Activated naive CD4-positive, alpha-beta T cell treated with anti-CD3 and anti-CD28 coated beads, Interleukin-2, amount 50 U/mL, for 16 hours (primary cell): ENCODE results near the gene GRK3.

Source experiments
- DNase-seq: peaks from one replicate; pipeline ENCODE4 v3.0.0-alpha.2; 2020

The GRK3 gene

GRCh38 chr22:25629613-25630012 lies 65.1 kb downstream of the GRK3 start:
- no peak for DNase-seq

GRCh38 chr22:25630447-25630846 lies 66.0 kb downstream of the GRK3 start:
- DNase-seq: no peak

GRCh38 chr22:25636323-25636722 lies 71.8 kb downstream of the GRK3 start:
- no peak for DNase-seq

- DNase-seq: no peak
Measured at GRCh38 chr22:25637032-25637431, 72.6 kb downstream of the GRK3 start.

- DNase-seq: no peak
Measured at GRCh38 chr22:25637672-25638071, 73.2 kb downstream of the GRK3 start.

GRCh38 chr22:25638638-25639037 lies 74.2 kb downstream of the GRK3 start:
- DNase-seq: no peak

GRCh38 chr22:25641650-25642049 lies 77.2 kb downstream of the GRK3 start:
- DNase-seq: no peak

- no peak for DNase-seq
Measured at GRCh38 chr22:25643232-25644000, 78.9 kb downstream of the GRK3 start.

GRCh38 chr22:25644122-25644521 lies 79.6 kb downstream of the GRK3 start:
- no peak for DNase-seq

GRCh38 chr22:25645266-25645665 lies 80.8 kb downstream of the GRK3 start:
- DNase-seq: no peak

- DNase-seq: no peak
Measured at GRCh38 chr22:25645964-25646363, 81.5 kb downstream of the GRK3 start.

- no peak for DNase-seq
Measured at GRCh38 chr22:25650833-25651232, 86.4 kb downstream of the GRK3 start.

- DNase-seq: no peak
Measured at GRCh38 chr22:25651332-25652085, 87.0 kb downstream of the GRK3 start.

GRCh38 chr22:25654676-25655075 lies 90.2 kb downstream of the GRK3 start:
- DNase-seq: no peak

GRCh38 chr22:25655371-25655935 lies 91.0 kb downstream of the GRK3 start:
- DNase-seq: no peak

GRCh38 chr22:25656724-25657123 lies 92.2 kb downstream of the GRK3 start:
- DNase-seq: no peak

GRCh38 chr22:25658633-25659032 lies 94.2 kb downstream of the GRK3 start:
- no peak for DNase-seq

GRCh38 chr22:25659413-25659812 lies 94.9 kb downstream of the GRK3 start:
- no peak for DNase-seq

- DNase-seq: no peak
Measured at GRCh38 chr22:25660336-25660735, 95.9 kb downstream of the GRK3 start.

- DNase-seq: no peak
Measured at GRCh38 chr22:25661073-25661472, 96.6 kb downstream of the GRK3 start.

- DNase-seq: no peak
Measured at GRCh38 chr22:25663654-25664053, 99.2 kb downstream of the GRK3 start.

- DNase-seq: no peak
Measured at GRCh38 chr22:25666308-25666707, 101.8 kb downstream of the GRK3 start.

GRCh38 chr22:25668437-25668836 lies 104.0 kb downstream of the GRK3 start:
- DNase-seq: no peak
